DND-41 (cell line): ENCODE data around the gene SLC4A9.
"Not testable (repeated sequence)": the region's sequence is repeated elsewhere in the genome, so short reads cannot be mapped to it uniquely, and the experiment has no call there.

Source experiments
- CTCF ChIP-seq: IDR thresholded peaks from 2 replicates; pipeline ENCODE4 v1.5.1; 2012; ENCODE audit warnings: borderline replicate concordance, low read length, moderate library complexity, mild to moderate bottlenecking; ENCODE audit not compliant: poor library complexity, severe bottlenecking; ENCODE audit errors: extremely low read depth
- EZH2 ChIP-seq: IDR thresholded peaks from 3 replicates; pipeline ENCODE4 v1.6.1; 2012; ENCODE audit warnings: borderline replicate concordance, low read depth, mild to moderate bottlenecking, moderate library complexity, low read length, inconsistent platforms; ENCODE audit not compliant: severe bottlenecking

DNA sequence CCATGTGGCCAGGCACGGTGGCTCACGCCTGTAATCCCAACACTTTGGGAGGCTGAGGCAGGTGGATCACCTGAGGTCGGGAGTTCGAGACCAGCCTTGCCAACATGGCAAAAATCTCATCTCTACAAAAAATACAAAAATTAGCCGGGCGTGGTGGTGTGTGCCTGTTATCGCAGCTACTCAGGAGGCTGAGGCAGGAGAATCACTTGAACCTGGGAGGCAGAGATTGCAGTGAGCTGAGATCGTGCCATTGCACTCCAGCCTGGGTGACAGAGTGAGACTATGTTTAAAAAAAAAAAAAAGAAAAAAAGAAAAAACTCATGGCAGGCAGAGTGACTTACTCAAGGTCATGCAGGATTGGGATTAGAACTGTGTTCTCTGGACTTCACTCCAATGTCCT, 16.1 kb upstream of the SLC4A9 start:
- TF ChIP-seq CTCF, EZH2: not testable (repeated sequence)
